Measurements from ENCODE around the gene ACOXL.

ACOXL gene

GRCh38 chr2:111011218-111011617 is 278.8 kb downstream of the ACOXL start:
- TF ChIP-seq CTCF (conservative IDR thresholded peaks at IDR 0.05; ENCODE audit: low read depth, low read length): no peak
- H3K4me3 ChIP-seq (ENCODE audit: low read depth, low read length): no peak overlapping the region
- DNase-seq (ENCODE audit: low read depth): no peak

- TF ChIP-seq CTCF (conservative IDR thresholded peaks at IDR 0.05; ENCODE audit: low read depth, low read length): no peak
- DNase-seq (ENCODE audit: low read depth): no peak
- H3K4me3 ChIP-seq (ENCODE audit: low read depth, low read length): no peak overlapping the region
Measured at GRCh38 chr2:111015283-111015995, 283.1 kb downstream of the ACOXL start.

GRCh38 chr2:111017034-111017622 is 284.8 kb downstream of the ACOXL start:
- DNase-seq (ENCODE audit: low read depth): no peak
- no peak for TF ChIP-seq CTCF (conservative IDR thresholded peaks at IDR 0.05; ENCODE audit: low read depth, low read length)
- H3K4me3 ChIP-seq (ENCODE audit: low read depth, low read length): no peak overlapping the region

- no peak for DNase-seq (ENCODE audit: low read depth)
- no peak for TF ChIP-seq CTCF (conservative IDR thresholded peaks at IDR 0.05; ENCODE audit: low read depth, low read length)
- no peak overlapping the region for H3K4me3 ChIP-seq (ENCODE audit: low read depth, low read length)
Measured at GRCh38 chr2:111017909-111018308, 285.5 kb downstream of the ACOXL start.

- no peak for TF ChIP-seq CTCF (conservative IDR thresholded peaks at IDR 0.05; ENCODE audit: low read depth, low read length)
- no peak for DNase-seq (ENCODE audit: low read depth)
- no peak overlapping the region for H3K4me3 ChIP-seq (ENCODE audit: low read depth, low read length)
Measured at GRCh38 chr2:111019381-111019780, 287.0 kb downstream of the ACOXL start.

GRCh38 chr2:111022633-111023032 is 290.3 kb downstream of the ACOXL start:
- DNase-seq (ENCODE audit: low read depth): no peak
- no peak overlapping the region for H3K4me3 ChIP-seq (ENCODE audit: low read depth, low read length)
- no peak for TF ChIP-seq CTCF (conservative IDR thresholded peaks at IDR 0.05; ENCODE audit: low read depth, low read length)

- TF ChIP-seq CTCF (conservative IDR thresholded peaks at IDR 0.05; ENCODE audit: low read depth, low read length): no peak
- no peak for DNase-seq (ENCODE audit: low read depth)
- H3K4me3 ChIP-seq (ENCODE audit: low read depth, low read length): no peak overlapping the region
Measured at GRCh38 chr2:111024496-111024895, 292.1 kb downstream of the ACOXL start.
